NCI-H1092 (cell line): ENCODE data around the gene LAGE3.
"Not testable (repeated sequence)": the region's sequence is repeated elsewhere in the genome, so short reads cannot be mapped to it uniquely, and the experiment has no call there.

Experiments used
- DNase-seq: peaks from one replicate; lab custom pipeline; 2025; lab: John Stamatoyannopoulos, UW

LAGE3 gene

DNA sequence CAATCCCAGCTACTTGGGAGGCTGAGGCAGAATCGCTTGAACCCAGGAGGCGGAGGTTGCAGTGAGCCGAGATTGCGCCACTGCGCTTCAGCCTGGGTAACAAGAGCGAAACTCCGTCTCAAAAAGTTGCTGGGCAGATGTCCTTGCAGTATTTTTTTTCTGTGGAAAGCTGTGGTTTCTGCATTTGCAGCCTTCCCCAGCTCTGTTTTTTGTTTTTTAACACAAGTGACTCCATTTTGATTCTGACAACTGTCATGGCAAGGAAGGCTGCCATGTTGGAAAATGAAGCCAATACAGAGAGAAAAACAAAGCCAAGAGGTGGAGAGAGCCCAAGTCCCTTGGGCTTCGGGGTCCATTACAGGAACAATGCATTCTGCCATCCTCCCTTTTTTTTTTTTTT lies 23.0 kb upstream of the LAGE3 start:
- no peak for DNase-seq

DNA sequence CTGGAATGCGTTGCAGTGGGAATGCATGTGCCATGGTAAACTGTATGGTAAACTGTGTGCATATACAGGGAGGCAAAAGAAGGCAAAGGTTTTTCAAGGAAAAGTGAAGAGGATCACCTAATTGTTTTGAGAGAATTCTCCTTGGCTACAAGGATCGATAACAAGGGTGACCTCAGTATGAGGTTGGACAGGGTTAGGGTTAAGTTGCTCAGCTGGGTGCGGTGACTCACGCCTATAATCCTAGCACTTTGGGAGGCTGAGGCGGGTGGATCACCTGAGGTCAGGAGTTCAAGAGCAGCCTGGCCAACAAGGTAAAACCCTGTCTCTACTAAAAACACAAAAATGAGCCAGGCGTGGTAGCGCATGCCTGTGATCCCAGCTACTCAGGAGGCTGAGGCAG lies 22.3 kb upstream of the LAGE3 start:
- DNase-seq = not testable (repeated sequence)

GRCh38 chrX:154496591-154497137 lies 17.6 kb upstream of the LAGE3 start:
- not testable (repeated sequence) for DNase-seq

- DNase-seq = no peak
Measured at GRCh38 chrX:154495472-154495922, 16.4 kb upstream of the LAGE3 start.

DNA sequence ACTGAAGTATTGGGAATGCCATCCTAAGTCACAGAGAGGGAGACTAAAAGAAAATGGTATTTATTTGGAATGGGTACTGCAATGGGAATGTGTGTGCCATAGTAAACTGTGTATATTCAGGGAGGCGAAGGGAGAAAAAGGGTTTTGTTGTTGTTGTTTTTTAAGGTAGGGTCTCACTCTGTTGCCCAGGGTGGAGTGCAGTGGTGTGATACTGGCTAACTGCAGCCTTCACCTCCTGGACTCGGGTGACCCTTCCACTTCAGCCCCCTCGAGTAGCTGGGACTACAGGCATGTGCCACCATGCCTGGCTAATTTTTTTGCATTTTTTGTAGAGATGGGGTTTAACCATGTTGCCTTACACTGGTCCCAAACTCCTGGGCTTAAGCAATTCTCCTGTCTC lies 15.6 kb upstream of the LAGE3 start:
- no peak for DNase-seq

- peak; percentile 93 for DNase-seq
Measured at GRCh38 chrX:154490414-154491083, 11.5 kb upstream of the LAGE3 start, which contains the start of gene SLC10A3. SLC10A3 (minus strand) TSS chrX:154490629; CDS start chrX:154488940, 1,689 bp downstream.

GRCh38 chrX:154490021-154490413 lies 10.9 kb upstream of the LAGE3 start:
- DNase-seq = no peak

DNA sequence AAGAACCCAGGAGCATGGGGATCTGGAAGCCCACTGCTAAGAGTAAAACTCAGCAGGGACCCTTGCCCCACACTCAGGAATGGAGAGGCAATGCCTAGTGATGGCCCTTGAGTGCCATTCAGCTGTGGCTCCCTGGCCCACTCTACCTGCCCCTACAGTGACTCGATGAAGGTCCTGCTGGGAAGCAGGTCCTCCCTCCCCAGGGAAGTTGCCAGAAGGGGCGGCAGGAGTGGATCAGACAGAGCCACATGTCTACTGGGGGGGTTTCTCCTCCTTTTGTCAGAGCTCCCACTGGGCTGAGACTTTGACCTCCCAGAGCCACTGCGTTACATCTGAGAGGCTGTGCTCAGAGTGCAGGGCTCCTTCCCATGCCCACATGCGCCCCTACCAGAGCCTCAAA lies 10.1 kb upstream of the LAGE3 start:
- DNase-seq = no peak

DNA sequence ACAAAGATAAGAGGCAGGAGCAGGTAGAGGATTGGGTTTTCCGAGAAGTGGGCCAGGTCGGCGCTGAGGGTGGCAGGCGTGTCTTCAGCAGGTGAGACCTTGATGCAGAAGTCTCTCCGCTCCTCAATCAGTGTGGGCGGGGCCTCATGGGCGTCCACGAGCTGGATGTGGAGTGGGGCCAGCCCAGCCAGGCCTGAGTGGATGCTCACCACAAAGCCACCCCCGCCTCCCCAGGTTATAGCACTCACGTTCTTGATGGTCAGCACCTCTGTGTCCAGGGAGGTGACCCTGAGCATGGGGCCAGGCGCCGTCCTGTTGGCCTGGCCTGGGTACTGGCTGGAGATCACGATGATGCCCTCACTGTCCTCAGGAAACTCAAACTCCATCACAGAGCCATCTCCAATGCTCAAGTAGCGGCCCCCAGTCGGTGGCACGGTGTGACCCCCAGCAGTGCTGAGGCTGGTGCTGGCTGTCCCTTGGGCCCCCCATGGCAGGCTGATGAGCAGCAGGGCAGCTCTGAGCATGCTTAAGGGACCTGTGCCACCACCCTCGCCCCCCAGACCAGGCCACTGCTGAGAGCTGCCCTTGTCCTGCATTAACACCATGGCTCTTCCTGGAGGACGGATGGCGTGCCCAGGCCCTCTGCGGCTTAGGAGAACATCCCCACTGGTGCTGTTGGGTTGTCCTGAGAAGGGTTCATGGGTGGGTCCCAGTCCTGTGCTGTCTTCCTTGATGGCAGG lies 9.4 kb upstream of the LAGE3 start:
- DNase-seq = no peak

DNA sequence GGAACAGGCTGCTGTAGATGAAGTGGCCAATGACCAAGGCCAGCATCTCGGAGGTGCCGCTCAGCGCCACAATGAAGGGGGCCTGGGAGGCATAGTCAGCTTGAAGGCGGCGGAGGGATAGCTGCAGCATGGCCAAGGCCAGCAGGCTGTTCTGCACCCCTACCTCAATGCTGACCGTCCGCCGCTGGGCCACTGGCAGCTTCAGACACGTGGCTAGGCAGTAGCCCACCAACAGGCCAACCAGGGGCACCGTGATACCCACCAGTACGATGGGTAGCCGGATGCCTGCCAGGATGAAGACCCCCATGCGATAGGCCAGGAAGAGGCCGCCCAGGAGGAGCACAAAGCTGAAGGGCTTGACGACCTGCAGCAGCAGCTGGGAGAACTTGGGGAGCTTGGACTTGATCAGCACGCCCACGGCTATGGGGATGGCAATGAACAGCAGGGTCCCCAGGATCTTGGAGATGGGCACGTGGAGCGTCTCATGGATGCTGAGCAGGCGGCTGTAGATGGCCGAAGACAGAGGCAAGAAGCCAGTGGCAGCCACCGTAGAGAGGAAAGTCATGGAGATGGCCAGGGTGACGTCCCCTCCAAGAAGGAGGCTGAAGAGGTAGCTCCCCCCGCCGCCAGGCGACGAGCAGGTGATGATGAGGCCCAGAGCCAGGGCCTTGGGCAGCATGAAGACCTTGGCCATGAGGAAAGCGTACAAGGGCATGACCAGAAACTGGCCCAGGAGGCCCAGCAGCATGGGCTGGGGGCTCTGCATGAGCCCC lies 8.6 kb upstream of the LAGE3 start:
- DNase-seq = no peak

GRCh38 chrX:154486396-154487207 lies 7.5 kb upstream of the LAGE3 start, which contains the start of gene UBL4A:
UBL4A (minus strand) TSS chrX:154486615; CDS start chrX:154486584, 31 bp downstream.
- no peak for DNase-seq

DNA sequence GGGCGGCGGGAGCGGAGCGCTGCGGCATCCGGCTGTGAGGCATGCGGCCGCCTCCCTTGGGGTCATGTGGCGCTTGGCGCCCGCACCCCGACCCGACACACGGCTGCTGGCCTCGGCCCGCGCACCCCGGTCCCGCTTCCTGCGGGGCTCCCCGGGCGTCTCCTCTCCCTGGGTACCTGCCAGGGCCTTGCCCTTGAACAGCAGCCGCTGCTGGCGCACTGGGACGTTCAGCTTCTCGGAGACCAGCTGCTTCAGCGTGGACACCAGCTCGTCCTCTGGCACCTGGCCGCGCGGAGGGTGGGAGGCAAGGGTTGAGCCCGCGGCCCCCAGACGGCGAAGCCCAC lies 6.9 kb upstream of the LAGE3 start:
- no peak for DNase-seq

DNA sequence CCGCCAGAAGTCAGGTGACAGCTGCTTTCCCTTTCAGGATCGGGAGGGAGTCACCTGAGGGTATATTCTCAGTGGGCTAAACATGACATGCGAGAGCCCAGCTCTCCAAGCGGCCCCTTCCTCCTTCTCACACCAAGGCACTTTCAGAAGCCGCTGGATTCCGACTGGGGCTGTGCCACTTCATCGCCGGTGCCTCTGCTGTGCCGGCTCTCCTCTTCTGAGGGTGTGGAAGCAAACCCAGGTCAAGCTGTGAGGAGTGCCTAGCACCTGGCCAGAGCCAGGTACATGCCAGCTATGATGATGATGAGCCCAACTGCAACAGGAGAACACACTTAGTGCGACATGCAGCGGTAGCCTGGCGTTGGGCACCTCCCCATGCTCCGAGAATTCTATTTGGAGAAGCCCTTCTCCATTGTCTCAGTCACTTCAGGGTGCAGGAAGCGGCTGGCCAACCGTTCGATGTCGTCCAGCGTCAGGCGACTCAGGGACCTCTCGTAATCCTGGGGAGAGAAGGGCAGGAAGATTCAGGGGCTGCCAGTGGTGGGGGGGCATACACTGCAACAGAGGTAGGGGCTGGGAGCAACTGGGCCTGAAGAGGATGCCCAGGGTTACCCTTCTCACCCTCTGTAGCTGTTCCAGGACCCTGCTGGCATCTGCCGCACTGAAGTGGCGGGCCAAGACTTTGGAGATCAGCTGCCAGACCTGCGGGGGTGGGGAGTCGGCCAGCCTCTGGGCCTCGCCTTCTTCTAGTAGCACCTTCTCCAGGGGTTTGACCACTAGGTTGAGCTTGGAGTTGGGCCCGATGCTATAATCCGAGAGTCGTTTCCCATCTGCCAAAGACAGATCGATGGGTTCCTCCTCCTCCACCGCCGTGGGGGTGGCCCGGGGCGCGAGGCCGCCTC lies 6.3 kb upstream of the LAGE3 start:
- DNase-seq = no peak

- no peak for DNase-seq
Measured at GRCh38 chrX:154484255-154485149, 5.4 kb upstream of the LAGE3 start.

GRCh38 chrX:154483325-154483724 lies 4.2 kb upstream of the LAGE3 start:
- DNase-seq = no peak

GRCh38 chrX:154482786-154483185 lies 3.7 kb upstream of the LAGE3 start:
- DNase-seq = no peak

GRCh38 chrX:154481911-154482601 lies 3.0 kb upstream of the LAGE3 start:
- no peak for DNase-seq

GRCh38 chrX:154481195-154481594 lies 2.1 kb upstream of the LAGE3 start:
- no peak for DNase-seq
